ENCODE measurements around the gene TRIM62. TPM values are rescaled to one million over a fixed set of nuclear protein-coding genes. Genes with fewer than 3 reads are reported as not detected.
"Not testable (repeated sequence)": the region's sequence is repeated elsewhere in the genome, so short reads cannot be mapped to it uniquely, and the experiment has no call there.

TRIM62 gene
- polyA plus RNA-seq, 2 of the 4 experiments (the other 2 are of a cell fraction) = 0.79 to 1.5 TPM

GRCh38 chr1:33117440-33118085 is 64.3 kb downstream of the TRIM62 start:
- DNase-seq (ENCODE audit: low read depth in 1 of 2, low spot score in 1 of 2) = no peak
- ChIA-PET POLR2A (no interaction called here), CTCF (no interaction called here)
- Histone ChIP-seq H3K4me2 (no peak overlapping the region), H3K9me3 (no peaks in the 10 kb centered on the region), H3K4me1 (no peaks in the 10 kb centered on the region), H3K27ac (no peak overlapping the region), H3K4me3 (no peak overlapping the region)
- no peak for ATAC-seq
- no peak for TF ChIP-seq HEYL (CRISPR knock-in tag; IDR thresholded peaks at IDR 0.05)
- FAIRE-seq = no peak
- WGBS (ENCODE audit: missing lambda C conversion rate) = 71% methylated on average over 6 of the region's 13 CpGs

GRCh38 chr1:33111965-33112364 is 69.9 kb downstream of the TRIM62 start:
- no peak overlapping the region for H3K27ac ChIP-seq
- CTCF ChIA-PET = no interaction called here
- peaks cover 15% of the 10 kb centered on the region for H3K9me3 ChIP-seq
- TF ChIP-seq CTCF (IDR thresholded peaks at IDR 0.05) (peak; percentile 21; the same call in 1 of the 3 replicates), POLR2AphosphoS2 (conservative IDR thresholded peaks at IDR 0.05; ENCODE audit: low read length) (no peak), RAD21 (conservative IDR thresholded peaks at IDR 0.05 in 1 of 2, IDR thresholded peaks at IDR 0.05 in 1 of 2) (peak; percentile 19 to 35; a peak in 2 of 5 replicates), PBX3 (IDR thresholded peaks at IDR 0.05) (no peak)
- H3K4me2 ChIP-seq = no peak overlapping the region
- WGBS (ENCODE audit: missing lambda C conversion rate) = 6% methylated on average over 3 of the region's 3 CpGs
- ATAC-seq (peak in 1 of 2 experiments; percentile 49; a peak in 1 of 6 replicates), DNase-seq (ENCODE audit: low read depth in 1 of 2, low spot score in 1 of 2) (peak in 1 of 2 experiments; percentile 32), FAIRE-seq (no peak)
- POLR2A ChIA-PET = no interaction called here
- H3K4me3 ChIP-seq = no peak overlapping the region
- H3K4me1 ChIP-seq = no peaks in the 10 kb centered on the region

- Histone ChIP-seq H3K4me2 (no peak overlapping the region), H3K9me3 (peaks cover 15% of the 10 kb centered on the region), H3K4me3 (no peak overlapping the region), H3K27ac (no peak overlapping the region), H3K4me1 (no peaks in the 10 kb centered on the region)
- ChIA-PET CTCF (no interaction called here), POLR2A (no interaction called here)
- no peak for DNase-seq (ENCODE audit: low read depth in 1 of 2, low spot score in 1 of 2)
- no peak for TF ChIP-seq SREBF2 (IDR thresholded peaks at IDR 0.05)
- ATAC-seq = no peak
- FAIRE-seq = no peak
Measured at GRCh38 chr1:33110477-33110876, 71.4 kb downstream of the TRIM62 start.

- H3K4me3 ChIP-seq; H3K27ac ChIP-seq; DNase-seq (ENCODE audit: low read depth in 1 of 2, low spot score in 1 of 2); ATAC-seq; FAIRE-seq; H3K9me3 ChIP-seq; H3K4me1 ChIP-seq; H3K4me2 ChIP-seq; POLR2A ChIA-PET: not testable (repeated sequence)
- CTCF ChIA-PET = interaction anchor here (0.7 kb wide), 1 partner anchor 30 kb away, joined by 4 read pairs; no protein-coding TSS in a partner anchor
- 98% methylated on average over 4 of the region's 4 CpGs for whole genome bisulfite sequencing (ENCODE audit: missing lambda C conversion rate)
Measured at GRCh38 chr1:33100119-33100415, 81.8 kb downstream of the TRIM62 start.

GRCh38 chr1:33099290-33100118 is 82.3 kb downstream of the TRIM62 start:
- Histone ChIP-seq H3K9me3 (no peaks in the 10 kb centered on the region), H3K27ac (no peak overlapping the region), H3K4me2 (no peak overlapping the region), H3K4me3 (no peak overlapping the region), H3K4me1 (no peaks in the 10 kb centered on the region)
- DNase-seq (ENCODE audit: low read depth in 1 of 2, low spot score in 1 of 2) (no peak), ATAC-seq (peak in 1 of 2 experiments; percentile 45; a peak in 3 of 6 replicates), FAIRE-seq (no peak)
- TF ChIP-seq CHD4 (IDR thresholded peaks at IDR 0.05; ENCODE audit: borderline replicate concordance) (no peak), SMC3 (IDR thresholded peaks at IDR 0.05) (no peak), MAX (IDR thresholded peaks at IDR 0.05) (no peak), MAFK (IDR thresholded peaks at IDR 0.05; ENCODE audit: partially characterized antibody) (no peak), MAZ (IDR thresholded peaks at IDR 0.05; ENCODE audit: borderline replicate concordance, low read depth, low read length) (no peak), RFX5 (IDR thresholded peaks at IDR 0.05) (no peak)
- POLR2A ChIA-PET = no interaction called here
- CTCF ChIA-PET = no interaction called here
- WGBS (ENCODE audit: missing lambda C conversion rate) = 76% methylated on average over 12 of the region's 13 CpGs

All from A549 (cell line).